Hematopoietic multipotent progenitor cell (in vitro differentiated cells): ENCODE measurements around the gene TGFA. TPM values are rescaled to one million over a fixed set of nuclear protein-coding genes. Genes with fewer than 3 reads are reported as not detected.
A peak's percentile ranks its signal among the peaks of the same experiment; 100 is the strongest.

Experiments
- DNase-seq, 3 donors: peaks; one replicate each; pipeline ENCODE4 v3.0.0-alpha.2; 2011 to 2015; ENCODE audit warnings: low read depth in 2 of 3, low spot score in 2 of 3
- total RNA-seq: library from RNA; depleted of rRNA; stranded (reverse); fragments of >200 nt; gene quantifications from one replicate; pipeline ENCODE4 v1.2.3, GENCODE V29; 2012

TGFA gene
- total RNA-seq, 1 donor = 0.27 TPM

DNA sequence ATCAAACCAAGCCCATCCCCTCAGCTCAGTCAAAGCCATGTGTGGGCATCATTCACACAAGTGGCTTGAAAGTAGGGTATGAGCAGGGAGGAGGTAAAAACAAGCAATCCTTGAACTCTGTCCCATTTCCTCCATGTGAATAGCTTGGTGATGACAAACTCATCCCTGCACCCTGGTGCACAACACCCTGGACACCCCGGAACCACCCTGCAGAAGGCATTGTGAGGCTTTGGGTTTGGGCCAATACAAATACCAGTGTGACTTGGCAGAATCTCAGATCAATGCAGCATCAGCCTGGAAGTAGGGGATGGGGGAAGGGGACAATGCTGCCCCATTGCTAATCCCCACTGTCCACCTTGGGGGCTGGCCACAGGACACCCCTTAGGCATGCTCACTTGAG lies 28.6 kb downstream of the TGFA start:
- no peak for DNase-seq

DNA sequence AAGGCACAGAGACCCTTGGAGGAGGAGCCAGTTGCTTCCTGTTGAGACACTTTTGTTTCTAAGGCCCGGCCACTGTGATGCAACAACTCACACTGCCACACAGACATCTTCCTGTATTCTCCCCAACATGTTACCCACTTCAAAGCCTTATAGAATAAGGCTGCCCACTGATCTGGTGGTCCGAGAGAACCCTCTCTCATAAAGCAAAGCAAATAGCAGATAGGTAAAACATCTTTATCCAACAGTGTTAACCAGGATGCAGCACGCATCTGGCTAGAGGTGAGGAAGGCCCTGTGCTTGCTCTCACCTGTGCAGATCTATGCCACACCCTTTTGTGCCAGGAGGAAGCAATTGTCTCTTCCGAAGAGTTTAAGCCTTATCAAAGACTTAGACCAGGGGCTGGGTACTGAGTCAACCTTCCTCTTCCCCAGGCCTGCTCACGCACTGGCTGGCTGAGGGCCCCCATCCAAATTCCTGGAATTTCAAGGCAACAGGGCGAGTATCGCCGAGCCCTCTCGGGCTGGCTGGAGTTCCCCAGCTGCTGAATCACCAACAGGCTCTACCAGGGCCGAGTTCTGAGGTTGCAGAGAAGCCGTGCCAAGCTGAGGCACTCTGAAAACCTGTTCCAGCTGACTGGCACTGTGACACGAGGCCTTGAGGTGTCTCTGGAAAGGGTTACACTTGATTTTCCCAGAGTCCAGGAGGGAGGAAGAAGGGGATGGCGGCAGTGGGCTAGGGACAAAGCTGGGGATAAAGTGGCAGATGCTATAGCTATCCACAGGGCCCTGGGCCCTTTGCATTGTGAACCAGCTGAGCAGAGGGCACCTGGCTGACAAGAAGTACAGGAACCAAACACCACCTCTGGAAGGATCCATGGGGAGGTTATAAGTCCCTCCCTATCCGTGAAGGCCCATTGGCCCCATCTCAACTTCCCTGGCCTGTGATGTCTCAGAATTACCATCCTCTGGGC lies 29.3 kb downstream of the TGFA start:
- DNase-seq = peak in 2 of 3 donors; percentile 11 to 29

- no peak for DNase-seq
These were observed 30.0 kb downstream of the TGFA start for GRCh38 chr2:70523672-70523995.

GRCh38 chr2:70522627-70523026 lies 31.0 kb downstream of the TGFA start:
- no peak for DNase-seq

DNA sequence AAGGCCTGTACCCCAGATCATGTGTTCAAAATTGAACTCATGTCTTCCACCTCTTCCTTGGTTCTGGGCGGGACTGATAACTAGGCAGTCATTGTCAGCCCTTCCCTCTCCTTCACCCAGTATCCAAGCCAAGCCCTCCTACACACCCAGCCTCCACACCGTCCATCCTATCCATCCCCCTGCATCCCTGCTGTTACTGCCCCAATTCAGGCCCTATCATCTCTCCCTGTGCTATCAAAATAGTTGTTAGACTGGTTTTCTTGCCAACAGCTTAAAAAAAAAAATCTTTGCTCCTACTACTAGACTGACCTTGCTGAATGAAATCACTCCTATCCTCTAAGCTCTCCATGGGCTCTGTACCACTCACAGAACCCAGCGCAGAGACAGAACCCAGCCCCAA lies 32.8 kb downstream of the TGFA start:
- no peak for DNase-seq

- DNase-seq = no peak
These were observed 34.2 kb downstream of the TGFA start for GRCh38 chr2:70519453-70519852.

DNA sequence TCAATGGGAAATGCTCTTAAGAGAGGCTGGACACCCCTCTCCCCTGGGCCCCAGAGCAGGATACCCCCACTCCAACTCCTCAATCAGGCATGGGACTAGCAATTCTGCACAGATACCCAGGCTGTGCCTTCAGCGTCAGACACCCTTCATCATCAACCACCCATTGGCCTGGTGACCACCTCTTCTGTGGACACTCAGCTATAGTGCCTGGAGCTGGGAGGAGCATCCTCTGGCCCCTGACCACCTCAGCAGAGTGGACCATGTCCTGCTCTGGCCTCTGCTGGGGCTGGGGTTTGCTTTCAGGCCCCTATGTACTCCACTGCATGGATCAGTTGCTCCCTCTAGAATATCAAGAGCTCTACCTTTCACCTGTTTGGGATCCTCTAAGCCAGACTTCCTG lies 35.1 kb downstream of the TGFA start:
- DNase-seq = no peak

- no peak for DNase-seq
These were observed 35.8 kb downstream of the TGFA start for GRCh38 chr2:70517804-70518203.

DNA sequence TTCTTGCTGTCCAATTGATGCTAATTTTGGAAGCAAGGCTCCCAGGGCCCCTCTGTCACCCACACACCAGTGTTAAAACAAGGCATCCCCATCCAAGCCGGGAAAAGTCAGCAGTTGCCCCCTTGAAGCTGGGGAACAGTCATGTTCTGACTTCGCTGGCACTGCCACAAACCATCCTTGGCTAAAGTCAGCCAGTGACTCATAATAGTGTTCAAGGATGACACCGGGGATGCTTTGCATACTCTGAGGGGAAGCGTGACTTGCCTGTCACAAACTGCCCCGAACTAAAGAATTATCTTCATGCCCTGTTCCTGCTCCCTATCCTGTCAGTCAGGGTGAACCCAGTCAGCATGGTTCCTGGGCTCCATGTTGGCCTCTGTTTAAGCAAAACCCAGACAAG lies 37.0 kb downstream of the TGFA start:
- DNase-seq = no peak

- DNase-seq = peak in 2 of 3 donors; percentile 14 to 58
These were observed 37.7 kb downstream of the TGFA start for GRCh38 chr2:70515938-70516337.

DNA sequence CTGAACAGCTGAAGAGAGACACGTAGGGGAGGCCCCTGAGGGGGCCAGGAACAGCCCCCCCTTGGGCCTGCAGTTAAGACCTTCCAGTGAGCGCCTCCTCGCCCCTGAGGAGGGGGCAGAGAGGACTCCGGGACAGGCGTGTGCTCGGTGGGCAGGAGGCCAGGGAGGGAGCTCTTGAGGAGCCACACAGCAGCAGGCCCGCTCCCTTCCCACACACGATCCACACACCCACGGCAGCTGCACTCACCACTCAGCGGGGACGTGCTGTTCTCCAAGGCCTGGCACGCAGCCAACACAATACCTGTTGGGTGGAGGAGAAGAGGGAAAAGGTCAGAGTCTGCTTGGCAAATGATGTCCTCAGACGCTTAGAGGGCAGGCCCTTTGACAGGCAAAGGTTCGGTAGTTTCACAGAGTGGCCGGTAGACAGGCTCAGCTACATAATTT lies 39.0 kb downstream of the TGFA start:
- DNase-seq = no peak

DNA sequence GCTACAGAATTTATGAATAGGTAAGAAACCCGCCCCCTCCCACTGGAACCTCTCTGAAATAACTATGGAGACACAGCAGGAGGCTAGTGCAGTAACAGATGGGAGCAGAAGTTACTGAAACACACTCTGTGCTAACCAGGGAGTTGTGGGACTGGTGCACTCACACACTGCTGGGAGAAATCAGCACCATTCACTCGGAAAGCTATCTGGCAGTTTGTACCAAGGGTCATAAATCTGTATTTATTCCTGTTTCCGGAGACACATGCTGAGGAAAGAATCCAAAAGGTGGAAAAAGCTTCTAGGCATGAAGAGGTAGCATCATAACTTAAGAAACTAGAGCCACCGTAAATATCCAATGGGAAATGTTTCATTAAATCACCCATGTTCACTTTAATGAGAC lies 39.9 kb downstream of the TGFA start:
- no peak for DNase-seq

DNA sequence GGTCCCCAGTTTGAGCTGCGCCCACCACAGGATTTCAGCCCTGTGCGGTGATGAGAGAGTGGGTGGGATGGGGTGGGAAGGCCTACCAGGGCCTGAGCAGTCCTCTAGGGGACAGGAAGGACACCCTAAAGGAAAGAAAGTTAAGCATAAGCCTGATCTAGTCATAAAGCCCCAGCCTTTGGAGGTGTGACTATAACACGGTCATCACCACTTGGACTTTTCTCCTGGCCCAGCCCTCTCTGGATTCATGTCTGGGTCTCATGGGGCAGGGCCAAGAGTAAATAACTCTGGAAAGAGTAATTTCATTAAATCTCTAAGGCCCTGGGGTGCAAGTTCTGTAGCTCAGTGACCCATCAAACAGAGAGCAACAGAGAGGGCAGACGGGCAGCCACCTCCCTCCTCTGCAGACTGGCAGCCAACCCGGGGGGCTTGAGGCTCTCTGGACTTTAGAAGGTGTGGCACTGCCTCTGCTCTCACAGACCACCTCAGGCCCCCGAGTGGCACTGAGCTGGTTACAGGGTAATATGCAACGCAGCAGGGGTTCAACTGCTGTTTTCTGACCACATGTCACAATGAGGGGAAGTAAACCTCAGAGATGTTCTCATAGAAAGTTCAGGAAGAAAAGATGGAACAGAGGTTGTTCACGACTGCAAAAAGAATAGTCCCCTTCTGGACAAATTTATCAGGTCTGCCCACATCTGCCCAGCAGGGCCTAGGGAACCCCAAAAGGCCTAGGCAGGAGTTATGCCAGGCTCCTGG lies 41.5 kb downstream of the TGFA start:
- no peak for DNase-seq

DNA sequence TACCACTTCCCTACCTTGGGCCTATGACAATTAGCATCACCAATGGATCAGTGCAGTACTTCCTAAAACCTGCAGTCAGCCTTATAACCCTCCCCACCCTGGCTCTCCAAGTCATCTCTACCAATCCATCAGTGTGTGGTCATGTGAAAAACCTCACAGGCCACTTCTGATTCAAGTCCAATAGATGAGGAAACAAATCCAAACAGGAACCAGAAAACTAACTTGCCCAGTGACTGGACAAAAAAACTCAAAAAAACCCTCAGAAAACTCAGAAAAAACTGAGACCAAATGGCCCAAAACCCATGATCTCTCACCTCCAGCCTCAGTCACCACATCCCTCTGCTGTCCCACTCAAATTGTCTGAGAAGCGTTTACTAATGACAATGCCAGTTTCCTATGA lies 43.3 kb downstream of the TGFA start:
- no peak for DNase-seq

- no peak for DNase-seq
These were observed 44.1 kb downstream of the TGFA start for GRCh38 chr2:70509565-70509964.

DNA sequence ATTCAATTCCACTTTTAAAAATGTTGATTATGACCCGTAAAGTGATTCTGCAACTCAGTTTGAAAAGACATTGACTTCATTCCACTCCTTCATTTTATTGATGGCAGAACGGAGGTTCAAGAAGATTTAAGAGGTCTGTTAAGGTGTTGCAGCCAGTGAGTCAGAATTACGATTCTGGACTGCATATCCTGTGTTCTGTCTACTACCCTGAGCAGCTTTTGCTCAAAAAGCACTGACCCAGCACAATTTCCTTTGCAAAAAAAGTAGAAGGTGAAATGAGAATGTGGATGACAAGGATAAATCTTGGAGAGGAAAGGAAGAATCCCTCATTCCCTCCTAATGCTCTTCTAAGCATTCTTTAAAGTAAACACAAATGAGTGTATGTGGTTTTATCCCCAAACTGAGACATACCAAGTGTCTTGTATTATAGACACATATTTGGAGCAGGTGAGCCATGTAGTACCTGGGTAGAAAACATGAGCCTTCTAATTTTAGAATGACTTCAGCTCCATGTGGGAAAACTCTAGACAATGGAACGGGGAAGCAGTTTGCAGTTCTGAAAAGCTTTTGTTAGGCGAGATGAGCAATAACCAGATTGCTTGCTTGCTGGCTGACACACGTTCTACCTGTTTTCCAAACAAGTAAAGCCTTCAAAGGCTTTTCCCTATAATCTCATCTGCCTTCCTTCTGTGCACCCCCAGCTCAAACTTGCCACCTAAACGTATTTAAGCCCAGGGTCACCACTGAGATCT lies 44.7 kb downstream of the TGFA start:
- DNase-seq = no peak

DNA sequence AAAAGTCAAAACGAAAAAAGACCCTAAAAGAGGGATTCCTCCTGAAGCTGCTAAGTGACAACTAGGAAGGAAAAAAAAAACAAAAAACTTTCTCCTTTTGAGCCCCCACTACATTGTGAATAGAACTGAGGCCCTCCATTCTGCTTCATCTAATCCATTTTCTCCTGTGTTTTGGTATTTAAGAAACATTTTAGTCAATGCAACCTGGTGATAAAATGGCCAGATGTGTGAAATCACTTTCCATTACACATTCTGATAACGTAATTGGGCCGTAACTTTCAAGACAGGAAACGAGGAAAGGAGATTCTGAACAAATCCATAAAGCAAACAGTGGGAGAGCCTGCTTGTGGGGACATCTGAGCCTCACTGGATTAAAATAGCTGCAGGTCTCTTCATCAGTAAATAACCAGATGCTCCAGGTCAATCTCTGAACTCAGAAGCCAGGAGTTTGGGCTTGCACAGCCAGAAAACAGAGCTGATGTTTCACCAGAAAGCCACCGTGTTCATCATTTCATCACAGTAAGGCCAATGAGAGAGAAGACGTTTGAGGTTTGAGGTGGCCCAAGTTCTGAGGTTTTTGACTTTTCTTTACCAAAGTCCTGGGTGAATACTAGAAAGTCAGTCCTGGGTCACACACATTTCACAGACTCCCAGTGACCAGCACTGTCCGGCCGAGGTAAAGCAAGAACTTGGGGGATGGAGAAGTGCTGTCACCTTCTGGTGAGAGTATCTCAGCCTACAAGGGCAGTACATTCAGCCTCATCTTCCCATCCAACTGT lies 47.8 kb downstream of the TGFA start:
- DNase-seq = no peak

GRCh38 chr2:70504750-70505149 lies 48.9 kb downstream of the TGFA start:
- DNase-seq = no peak

DNA sequence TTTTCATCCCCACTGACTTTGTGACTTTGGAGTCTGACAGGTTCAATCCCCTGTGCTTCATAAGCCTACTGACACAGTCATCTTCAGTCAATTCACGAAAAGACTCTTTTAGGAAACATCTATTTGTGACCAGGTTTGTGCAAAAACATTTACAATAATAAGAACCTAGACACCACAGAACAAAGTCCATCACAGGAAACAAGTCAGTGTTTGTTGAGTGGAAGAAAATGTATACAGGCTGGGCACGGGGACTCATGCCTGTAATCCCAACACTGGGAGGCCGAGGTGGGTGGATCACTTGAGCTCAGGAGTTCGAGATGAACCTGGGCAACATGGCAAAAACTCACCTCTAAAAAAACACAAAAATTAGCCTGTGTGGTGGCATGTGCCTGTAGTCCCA lies 49.7 kb downstream of the TGFA start:
- DNase-seq = no peak

DNA sequence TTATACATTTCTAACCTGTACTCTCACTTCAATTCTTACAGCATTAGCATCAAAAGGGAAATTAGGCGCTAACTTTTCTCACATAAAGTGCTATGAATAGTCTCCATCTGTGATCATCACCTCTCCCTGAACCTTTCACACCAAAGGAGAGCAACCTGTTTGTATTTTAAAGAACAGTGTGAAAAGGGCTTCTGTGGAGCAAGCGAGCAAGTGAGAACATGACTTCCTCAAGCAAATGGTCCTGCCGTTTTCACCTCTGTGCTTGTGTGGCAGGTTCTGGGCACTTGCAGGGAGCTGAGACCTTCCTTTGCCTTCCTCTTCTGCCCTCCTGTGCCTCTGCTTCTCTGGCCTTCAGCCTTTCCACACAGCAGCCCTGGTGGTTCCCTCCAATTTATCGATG lies 51.9 kb downstream of the TGFA start:
- DNase-seq = no peak
